ENCODE results near the gene SRGAP1.
A peak's percentile ranks its signal among the peaks of the same experiment; 100 is the strongest.

SRGAP1 gene

DNA sequence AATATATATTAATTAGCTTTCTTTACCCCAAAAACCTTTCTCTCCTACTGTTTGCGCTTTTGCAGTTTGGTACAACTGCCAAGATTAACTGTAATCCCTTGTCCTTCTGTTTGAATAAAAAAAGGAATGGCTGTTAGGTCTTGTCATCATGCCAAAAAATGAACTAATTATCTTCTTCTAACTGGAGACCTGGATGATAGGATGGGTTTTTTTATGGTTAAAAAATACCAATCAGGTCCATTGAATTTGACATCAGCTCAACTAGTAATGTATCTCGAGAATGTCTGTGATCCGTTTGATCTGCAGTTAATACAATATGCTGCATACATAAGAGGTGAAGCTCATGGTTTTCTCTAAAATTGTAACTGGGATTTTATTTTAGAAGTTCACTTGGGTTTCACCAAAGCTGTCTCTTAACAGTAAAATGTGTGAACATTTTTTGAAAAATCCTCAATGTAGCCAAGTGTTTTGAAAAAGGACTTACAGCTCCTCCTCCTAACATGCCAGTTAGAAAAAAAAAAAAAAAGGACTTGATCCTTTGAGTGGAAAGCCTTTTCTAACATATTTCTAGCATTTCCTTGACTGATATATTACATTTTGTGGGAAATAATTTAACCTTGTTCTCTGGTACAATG is 96.8 kb downstream of the SRGAP1 start:
- no peak for DNase-seq

- no peak for DNase-seq
Observed at GRCh38 chr12:63941879-63942278, 97.4 kb downstream of the SRGAP1 start.

GRCh38 chr12:63942464-63943241 is 98.2 kb downstream of the SRGAP1 start:
- DNase-seq: no peak

DNA sequence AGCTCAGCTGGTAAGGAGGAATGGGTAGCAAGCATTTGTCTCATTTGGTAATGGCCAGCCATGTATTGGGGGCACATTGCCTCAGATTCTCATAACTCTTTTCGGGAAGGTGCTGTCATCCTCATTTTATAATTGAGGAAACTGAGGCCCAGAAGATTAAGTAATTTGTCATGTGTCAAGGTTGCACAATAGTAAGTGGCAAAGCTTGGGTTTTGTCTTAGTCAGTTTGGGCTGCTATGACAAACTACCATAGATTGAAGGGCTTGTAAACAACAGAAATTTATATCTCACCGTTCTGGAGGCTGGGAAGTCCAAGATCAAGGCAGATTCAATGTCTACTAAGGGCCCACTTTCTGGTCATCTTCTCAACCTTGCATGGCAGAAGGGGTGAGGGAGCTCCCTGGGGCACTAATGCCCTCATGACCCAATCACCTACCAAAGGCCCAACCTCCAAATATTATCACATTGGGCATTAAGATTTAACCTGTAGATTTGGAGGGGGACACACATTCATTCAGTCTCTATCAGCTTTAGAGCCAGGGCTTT is 99.6 kb downstream of the SRGAP1 start:
- DNase-seq: no peak

- DNase-seq: no peak
Observed at GRCh38 chr12:63944586-63945228, 100.2 kb downstream of the SRGAP1 start.

- no peak for DNase-seq
Observed at GRCh38 chr12:63945777-63946176, 101.3 kb downstream of the SRGAP1 start.

GRCh38 chr12:63948211-63948610 is 103.7 kb downstream of the SRGAP1 start:
- no peak for DNase-seq

DNA sequence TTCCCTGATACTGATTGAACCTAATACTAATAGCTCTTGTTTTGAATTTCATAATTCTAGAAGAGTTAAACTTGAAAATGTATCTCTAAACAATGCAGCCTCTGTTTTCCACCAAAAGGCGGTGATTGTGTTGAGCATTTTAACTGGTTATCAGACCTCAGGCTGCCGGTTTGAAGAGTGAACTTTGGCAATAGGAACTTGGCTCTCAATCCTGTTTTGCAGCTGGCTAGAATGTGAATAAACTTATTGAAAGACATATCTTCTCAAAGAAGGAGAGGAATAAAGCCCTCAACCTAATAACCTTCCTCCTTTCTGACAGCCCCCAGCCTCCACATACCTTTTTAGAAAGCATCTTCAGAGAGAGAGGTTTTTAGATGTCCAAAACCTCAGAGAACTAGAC is 105.4 kb downstream of the SRGAP1 start:
- no peak for DNase-seq

GRCh38 chr12:63952995-63953394 is 108.5 kb downstream of the SRGAP1 start:
- DNase-seq: no peak

- DNase-seq: peak; percentile 21
Observed at GRCh38 chr12:63955831-63956666, 111.5 kb downstream of the SRGAP1 start.

DNA sequence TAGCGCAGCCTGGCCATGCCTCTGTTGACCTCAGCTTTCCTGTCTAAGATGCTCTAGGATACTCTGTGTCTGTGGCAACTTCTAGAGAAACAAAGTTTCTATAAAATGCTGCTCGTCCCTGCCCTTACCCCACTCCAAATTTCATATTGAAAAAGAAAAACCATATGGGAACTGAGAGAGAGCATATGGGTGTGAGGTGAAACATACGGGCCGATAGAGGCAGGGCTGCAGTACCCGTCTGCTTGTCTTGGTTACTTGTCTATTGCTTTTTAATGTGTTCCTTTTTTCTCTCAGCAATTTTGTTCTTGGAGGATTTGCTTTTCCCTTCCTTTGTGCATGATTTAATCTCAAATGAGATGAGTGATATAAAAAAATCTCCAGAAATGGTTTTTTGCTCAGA is 113.0 kb downstream of the SRGAP1 start:
- DNase-seq: no peak

DNA sequence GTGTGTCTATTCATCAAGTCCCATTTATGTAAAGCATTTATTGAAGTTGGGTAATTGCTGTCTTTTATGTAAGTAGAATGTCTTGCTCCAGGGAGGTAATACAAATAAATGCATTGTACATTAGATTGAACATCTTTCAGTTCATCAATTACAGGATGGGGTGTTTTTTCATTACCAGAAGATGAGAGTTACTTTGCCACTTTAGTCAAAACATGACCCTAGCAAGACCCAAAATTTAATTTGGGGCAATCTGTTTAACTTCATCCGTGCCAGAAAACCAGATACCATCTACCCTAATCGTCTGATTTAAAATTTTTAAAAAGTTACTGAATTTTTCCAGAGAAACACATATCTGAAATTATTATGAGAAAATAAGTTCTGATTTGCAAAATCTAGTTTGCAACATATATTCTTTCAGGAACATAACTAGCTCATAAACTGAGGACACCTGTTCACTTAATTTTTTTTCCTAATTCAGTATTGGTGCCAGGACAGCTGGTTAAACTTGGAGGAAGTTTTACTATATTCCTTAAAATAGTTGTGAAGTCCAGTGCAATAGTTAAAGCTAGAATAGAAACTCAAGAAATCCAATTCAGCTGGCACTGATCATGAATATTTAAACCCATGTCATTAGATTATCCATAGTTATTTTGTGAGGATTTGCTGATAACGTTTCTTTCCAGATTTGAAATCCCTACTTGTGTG is 114.5 kb downstream of the SRGAP1 start:
- DNase-seq: no peak

DNA sequence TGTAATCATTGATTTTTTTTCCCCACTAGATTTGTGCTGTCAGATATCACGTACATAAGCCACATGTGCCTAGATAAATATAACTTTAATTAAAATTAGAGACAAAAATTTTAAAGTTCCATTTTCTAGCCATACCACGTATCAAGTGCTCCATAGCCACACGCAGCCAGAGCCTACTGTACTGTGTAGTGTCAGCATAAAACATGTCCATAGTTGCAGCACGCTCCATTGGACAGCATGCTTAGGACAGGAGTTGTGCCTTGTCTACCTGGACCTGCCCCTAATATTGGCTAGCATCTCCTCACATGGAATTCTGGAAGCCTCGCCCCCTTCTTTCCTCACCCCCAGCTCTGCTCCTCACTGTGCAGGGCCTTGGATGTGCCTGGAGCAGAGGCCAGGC is 116.5 kb downstream of the SRGAP1 start:
- DNase-seq: no peak

DNA sequence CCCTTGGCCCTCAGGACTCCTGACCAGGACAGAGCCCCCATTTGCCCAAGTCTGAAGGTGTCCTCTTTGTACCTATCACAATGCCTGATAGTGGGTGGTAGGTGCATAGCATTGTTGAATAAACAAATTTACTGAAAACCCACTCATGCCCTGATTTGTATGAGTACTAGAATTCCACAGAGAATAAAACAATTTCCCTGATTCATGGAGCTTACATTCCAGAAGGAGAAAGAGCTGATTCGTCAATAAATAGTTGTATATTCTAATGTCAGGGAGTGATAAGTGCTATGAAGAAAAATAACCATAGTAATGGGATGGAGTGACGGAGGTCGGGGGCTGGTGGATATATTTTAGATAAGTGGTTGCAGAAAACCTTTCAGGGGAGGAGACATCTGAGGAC is 117.0 kb downstream of the SRGAP1 start:
- DNase-seq: peak; percentile 21

- no peak for DNase-seq
Observed at GRCh38 chr12:63963868-63964267, 119.4 kb downstream of the SRGAP1 start.

DNA sequence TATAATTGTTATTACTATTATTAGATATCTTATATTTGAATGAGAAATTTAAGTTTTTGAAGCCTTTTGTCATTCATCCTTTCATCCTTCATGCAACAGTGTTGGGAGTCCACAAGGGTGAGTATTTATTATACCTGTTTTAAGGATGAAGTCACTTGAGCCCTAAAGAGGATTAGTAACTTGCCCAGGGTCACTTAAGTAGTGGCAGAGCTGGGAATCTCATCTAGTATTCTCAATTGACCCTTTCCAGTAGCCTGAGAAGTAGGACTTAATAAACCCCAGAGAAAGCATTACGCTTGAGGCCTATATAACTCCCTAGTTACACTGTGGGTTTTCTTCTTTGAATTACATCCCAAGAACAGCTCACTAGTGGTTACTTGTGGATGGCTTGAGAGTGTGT is 119.8 kb downstream of the SRGAP1 start:
- no peak for DNase-seq

DNA sequence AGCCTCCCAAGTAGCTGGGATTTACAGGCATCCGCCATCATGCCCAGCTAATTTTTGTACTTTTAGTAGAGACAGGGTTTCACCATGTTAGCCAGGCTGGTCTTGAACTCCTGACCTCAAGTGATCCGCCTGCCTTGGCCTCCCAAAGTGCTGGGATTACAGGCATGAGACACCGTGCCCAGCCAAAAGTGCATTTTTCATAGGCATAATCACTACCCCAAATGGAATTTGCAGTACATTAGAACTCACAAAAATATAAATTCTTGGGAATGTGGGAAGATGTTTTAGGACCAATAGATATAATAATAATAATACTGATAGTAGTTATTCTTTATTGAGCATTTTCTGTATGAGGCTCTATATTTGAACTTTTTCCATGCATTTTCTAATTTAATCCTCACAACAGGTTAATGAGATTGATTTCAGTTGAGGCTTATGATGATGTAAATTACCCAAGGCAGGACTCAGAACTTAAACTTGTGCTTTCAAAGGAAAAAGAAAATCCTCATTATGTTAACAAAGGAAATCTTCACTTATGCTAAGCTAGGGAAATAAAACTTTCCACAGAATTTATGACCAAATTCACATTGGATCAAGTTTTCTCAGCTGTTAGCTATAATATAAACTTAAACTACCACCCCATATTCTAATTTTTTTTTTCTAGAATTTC is 121.6 kb downstream of the SRGAP1 start:
- DNase-seq: peak; percentile 58

- no peak for DNase-seq
Observed at GRCh38 chr12:63966606-63966975, 122.1 kb downstream of the SRGAP1 start.

DNA sequence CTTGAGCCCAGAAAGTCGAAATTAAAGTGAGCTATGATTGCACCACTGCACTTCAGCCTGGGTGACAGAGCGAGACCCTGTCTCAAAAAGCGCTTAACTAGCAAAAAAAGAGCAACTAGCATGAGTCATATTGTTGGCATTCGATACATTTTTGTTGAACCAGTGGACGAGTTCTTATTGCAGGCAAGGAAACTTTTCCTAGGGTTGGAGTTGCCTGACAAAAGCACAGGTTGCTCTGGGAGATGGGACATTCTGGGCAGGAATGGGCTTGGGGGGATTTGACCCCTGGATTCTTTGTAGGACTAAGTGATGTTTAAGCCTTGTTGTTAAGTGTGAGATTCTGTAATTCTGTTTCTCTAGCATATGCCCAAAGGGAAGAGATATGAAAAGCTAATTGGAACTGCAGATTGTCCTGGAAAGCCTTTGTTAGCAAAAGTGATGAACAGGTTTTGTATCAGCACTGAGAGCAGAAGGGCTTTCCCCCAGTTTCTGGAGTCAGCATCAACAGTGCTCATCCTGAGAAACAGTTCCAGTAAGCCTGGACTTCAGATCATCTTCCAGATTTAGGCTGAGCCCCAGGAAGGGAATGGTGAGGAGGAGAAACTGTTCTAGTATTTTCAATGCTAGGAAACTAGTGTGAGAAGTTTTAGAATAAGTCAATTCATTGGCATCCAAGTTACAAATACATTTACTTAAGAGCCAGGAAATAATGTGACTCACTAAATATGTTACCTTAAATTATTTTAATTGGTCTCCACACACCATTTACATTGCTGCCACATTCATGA is 123.1 kb downstream of the SRGAP1 start:
- peak; percentile 75 for DNase-seq

GRCh38 chr12:63968673-63969072 is 124.2 kb downstream of the SRGAP1 start:
- no peak for DNase-seq

DNA sequence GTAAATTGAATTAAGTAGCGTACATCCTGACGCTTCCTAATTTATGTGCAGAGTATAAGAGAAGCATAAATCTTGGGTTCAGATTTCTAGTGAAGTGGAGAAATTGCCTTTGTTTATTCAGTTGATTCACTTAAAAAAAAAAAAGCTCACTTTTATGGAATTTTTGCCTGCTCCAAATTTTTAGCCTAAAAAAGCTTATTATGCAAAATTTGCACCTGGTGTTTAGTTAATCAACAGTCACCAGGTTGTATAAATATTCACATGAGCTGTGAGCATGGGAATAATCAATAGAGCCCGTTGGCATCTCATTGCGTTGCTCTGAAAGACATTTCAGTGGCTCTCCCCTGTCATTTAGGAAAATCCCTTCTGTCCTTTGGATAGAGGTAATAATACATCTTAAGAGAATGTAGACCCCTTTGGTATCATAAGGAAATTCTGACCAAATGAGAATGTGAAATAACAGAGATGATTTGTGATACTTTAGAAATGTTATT is 132.4 kb downstream of the SRGAP1 start:
- no peak for DNase-seq

Data from fibroblast of skin of right biceps (primary cell).